ENCODE measurements around the gene COMT.

Gene COMT

DNA sequence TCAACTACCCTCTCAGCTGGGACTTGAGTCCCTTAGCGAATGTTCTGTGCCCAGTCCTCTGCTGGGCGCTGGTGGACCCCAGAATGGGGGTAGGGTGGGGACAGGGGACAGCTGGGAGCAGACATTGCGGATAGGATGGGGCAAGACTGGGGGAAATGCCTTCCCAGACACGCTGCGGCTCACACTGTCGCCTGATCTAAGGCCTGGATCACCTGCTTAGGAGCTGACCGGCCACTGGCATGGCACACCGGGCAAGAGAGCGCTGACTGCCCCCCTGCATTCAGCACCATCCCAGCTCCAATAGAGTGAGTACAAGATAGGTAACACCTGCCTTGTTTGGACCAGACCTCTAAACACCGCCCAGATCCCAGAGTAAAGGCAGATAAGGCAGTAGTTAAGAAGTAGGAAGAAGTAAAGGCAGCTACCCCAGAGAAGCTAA lies 73.6 kb downstream of the COMT start:
- no peak for DNase-seq

DNA sequence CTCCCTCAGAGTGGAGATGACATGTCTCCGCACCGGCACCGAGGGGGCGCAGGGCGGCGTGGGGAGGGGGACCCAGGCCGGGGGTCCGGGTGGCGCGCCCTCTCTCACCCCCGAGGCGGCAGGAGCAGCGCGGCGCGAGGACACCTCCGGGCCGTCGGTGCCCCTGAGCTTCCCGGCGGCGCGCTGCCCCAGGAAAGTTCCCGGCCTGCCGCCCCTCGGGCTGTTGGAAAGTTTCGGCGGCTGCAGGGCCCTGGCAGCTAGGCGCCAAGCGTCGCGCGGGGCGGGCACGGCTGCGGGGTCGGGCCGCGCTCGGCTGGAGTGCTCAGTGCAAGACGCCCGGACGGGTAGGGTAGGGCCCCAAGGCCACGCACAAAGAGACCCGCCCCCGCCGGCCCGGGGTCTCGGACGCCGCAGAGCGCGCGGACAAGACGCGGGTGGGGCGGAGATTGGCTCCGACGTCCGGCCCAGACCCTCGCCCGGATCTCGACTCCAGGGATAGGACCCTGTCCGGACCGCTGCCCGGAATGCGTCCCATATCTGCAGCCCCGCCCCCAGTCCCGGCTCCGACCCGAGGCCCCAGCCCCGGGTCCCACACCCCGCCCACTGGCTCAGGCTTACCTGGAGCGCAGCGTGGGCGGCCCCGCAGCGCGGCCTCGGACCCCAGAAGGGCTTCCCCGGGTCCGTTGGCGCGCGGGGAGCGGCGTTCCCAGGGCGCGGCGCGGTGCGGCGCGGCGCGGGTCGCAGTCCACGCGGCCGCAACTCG lies 74.6 kb downstream of the COMT start:
- peak; percentile 26 for DNase-seq

DNA sequence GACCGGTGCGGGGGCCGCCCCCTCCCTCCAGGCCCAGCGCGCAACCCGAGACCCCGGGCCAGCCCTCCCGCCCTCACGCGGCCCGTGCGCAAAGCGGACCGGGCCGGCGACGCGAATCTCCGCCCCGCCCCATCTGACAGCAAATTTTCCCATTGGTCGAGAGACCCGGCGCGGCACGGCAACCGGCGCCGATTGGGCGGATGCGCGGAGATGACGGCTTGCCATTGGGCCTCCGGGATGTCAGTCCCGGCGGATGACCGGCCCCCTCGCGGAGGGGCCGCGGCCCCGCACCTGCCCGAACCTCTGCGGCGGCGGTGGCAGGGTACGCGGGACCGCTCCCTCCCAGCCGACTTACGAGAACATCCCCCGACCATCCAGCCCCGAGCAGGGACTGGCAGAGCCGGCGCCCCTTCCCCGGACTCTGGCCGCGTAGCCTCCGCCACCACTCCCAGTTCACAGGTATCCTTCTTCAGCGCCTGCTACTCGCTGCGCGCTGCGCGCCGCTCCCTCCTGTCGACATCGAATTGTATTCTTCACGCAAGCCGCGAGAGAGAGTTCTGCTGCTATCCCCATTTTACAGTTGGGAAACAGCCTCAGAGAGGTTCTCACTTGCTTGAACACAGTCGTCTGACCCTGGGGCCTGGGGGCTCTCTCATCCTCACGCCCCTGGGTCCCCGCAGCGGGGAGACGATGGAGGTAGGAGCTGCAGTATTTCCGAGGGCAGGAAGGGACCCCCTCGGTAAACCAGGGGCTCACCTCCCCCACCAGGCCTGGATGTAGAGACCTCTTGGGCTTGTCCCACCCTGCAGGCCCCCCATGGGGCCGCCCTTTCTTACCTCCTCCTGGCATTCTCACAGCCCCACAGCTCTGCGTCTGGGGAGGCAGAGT lies 75.4 kb downstream of the COMT start, which contains the start of gene ARVCF:
Gene ARVCF (minus strand): TSS at position 90 of the 888 bp plus-strand sequence. CDS start 26,029 bp downstream, outside the sequence.
- DNase-seq: peak; percentile 94

- no peak for DNase-seq
Observed at GRCh38 chr22:20017622-20017958, 76.0 kb downstream of the COMT start.

- no peak for DNase-seq
Observed at GRCh38 chr22:20018001-20018400, 76.4 kb downstream of the COMT start.
